Measurements from ENCODE around the gene IQSEC2. TPM values are rescaled to one million over a fixed set of nuclear protein-coding genes. Genes with fewer than 3 reads are reported as not detected.

The IQSEC2 gene
- total RNA-seq, 1 experiment from 2014 or later = 48.2 TPM

DNA sequence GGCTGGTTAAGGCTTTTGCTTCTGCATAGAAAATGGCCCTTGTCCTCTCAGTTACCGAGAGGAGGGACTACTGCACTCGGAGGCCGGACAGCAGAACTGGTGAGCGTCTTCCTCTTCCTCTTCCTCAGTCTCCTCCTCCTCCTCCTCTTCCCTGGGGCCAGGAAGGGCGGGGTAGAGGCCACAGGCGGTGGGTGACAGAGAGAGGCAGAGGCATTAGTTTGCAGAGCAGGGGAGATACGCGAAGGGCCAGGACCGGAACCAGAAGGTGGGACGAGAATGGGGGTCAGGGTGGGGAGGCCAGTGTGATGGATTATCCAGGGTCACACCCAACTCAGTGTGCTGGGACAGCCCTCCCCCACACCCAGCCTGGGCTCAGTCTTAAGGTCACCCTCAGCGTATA lies 14.5 kb downstream of the IQSEC2 start:
- Mint-ChIP-seq H3K4me1 (peaks cover 12% of the 10 kb centered on the region; the same call in 1 of the 2 replicates), H3K4me3 (no peak overlapping the region), H3K9me3 (no peaks in the 10 kb centered on the region), H3K36me3 (no peaks in the 10 kb centered on the region), H3K27me3 (ENCODE audit: low read depth) (no peaks in the 10 kb centered on the region), H3K27ac (no peak overlapping the region)
- ChIA-PET POLR2A (no interaction called here), CTCF (no interaction called here)
- DNase-seq (ENCODE audit: low spot score) (no peak), ATAC-seq (no peak)
- TF ChIP-seq GRHL2 (CRISPR knock-in tag; IDR thresholded peaks at IDR 0.05; ENCODE audit: insufficient replicate concordance, severe bottlenecking) (no peak), GTF2I (CRISPR knock-in tag; conservative IDR thresholded peaks at IDR 0.05) (no peak), TEAD1 (CRISPR knock-in tag; IDR thresholded peaks at IDR 0.05) (no peak), ELF4 (CRISPR knock-in tag; IDR thresholded peaks at IDR 0.05; ENCODE audit: low read depth) (no peak), SMAD4 (CRISPR knock-in tag; IDR thresholded peaks at IDR 0.05) (no peak), EMX1 (CRISPR knock-in tag; IDR thresholded peaks at IDR 0.05) (no peak), RORB (CRISPR knock-in tag; IDR thresholded peaks at IDR 0.05) (no peak)
- TF ChIP-seq, protein P1, sequence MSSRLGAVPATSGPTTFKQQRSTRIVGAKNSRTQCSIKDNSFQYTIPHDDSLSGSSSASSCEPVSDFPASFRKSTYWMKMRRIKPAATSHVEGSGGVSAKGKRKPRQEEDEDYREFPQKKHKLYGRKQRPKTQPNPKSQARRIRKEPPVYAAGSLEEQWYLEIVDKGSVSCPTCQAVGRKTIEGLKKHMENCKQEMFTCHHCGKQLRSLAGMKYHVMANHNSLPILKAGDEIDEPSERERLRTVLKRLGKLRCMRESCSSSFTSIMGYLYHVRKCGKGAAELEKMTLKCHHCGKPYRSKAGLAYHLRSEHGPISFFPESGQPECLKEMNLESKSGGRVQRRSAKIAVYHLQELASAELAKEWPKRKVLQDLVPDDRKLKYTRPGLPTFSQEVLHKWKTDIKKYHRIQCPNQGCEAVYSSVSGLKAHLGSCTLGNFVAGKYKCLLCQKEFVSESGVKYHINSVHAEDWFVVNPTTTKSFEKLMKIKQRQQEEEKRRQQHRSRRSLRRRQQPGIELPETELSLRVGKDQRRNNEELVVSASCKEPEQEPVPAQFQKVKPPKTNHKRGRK (CRISPR knock-in tag; IDR thresholded peaks at IDR 0.05; ENCODE audit: borderline replicate concordance) = no peak
- TF ChIP-seq, protein P2, sequence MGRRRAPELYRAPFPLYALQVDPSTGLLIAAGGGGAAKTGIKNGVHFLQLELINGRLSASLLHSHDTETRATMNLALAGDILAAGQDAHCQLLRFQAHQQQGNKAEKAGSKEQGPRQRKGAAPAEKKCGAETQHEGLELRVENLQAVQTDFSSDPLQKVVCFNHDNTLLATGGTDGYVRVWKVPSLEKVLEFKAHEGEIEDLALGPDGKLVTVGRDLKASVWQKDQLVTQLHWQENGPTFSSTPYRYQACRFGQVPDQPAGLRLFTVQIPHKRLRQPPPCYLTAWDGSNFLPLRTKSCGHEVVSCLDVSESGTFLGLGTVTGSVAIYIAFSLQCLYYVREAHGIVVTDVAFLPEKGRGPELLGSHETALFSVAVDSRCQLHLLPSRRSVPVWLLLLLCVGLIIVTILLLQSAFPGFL (CRISPR knock-in tag; IDR thresholded peaks at IDR 0.05; ENCODE audit: borderline replicate concordance) = no peak
- TF ChIP-seq, protein P3, sequence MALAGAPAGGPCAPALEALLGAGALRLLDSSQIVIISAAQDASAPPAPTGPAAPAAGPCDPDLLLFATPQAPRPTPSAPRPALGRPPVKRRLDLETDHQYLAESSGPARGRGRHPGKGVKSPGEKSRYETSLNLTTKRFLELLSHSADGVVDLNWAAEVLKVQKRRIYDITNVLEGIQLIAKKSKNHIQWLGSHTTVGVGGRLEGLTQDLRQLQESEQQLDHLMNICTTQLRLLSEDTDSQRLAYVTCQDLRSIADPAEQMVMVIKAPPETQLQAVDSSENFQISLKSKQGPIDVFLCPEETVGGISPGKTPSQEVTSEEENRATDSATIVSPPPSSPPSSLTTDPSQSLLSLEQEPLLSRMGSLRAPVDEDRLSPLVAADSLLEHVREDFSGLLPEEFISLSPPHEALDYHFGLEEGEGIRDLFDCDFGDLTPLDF (CRISPR knock-in tag; IDR thresholded peaks at IDR 0.05) = no peak
- TF ChIP-seq, protein P4, sequence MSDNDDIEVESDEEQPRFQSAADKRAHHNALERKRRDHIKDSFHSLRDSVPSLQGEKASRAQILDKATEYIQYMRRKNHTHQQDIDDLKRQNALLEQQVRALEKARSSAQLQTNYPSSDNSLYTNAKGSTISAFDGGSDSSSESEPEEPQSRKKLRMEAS (CRISPR knock-in tag; IDR thresholded peaks at IDR 0.05) = no peak

DNA sequence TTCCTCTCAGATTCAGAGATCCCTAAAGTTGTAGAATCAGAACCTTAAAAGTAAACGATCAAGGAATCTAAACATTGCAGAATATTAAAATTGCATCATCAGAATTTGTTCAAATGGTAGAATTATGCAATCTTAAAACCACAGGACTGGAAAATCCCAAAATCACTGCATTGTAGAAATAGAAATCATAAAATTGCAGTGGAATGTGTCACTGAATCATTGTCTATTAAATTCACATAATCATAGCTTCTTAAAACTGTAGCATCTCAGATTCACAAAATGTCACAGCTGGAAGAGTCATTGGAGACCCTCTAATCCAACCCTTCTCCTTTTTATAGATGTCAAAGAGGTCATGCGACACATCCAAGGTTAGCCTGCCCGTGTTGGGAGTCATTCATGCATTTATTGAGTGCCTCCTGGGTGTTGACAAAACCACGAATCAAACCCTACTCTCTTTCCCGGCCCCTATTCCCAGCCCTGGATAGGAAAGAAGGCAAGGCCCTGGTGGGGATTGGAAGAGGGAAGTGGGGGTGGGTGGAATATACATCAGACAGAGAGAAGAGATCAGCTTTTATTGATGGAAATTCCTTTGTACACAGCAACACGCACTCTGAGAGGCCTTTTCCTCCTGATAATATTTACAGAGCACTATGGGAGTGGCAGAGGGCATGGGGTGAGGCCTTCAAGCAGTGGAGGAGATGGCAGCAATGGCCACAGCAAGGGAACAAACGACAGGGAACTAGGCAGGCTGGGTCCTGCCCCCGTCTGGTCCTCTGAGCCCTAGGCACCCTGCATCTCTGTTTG lies 15.4 kb downstream of the IQSEC2 start:
- Mint-ChIP-seq H3K36me3 (no peaks in the 10 kb centered on the region), H3K4me1 (peaks cover 12% of the 10 kb centered on the region; the same call in 1 of the 2 replicates), H3K4me3 (no peak overlapping the region), H3K27me3 (ENCODE audit: low read depth) (no peaks in the 10 kb centered on the region), H3K9me3 (no peaks in the 10 kb centered on the region), H3K27ac (no peak overlapping the region)
- ATAC-seq (no peak), DNase-seq (ENCODE audit: low spot score) (no peak)
- POLR2A ChIA-PET = no interaction called here
- CTCF ChIA-PET = no interaction called here
- TF ChIP-seq ZBTB21 (CRISPR knock-in tag; IDR thresholded peaks at IDR 0.05; ENCODE audit: borderline replicate concordance) (no peak), ZNF416 (CRISPR knock-in tag; IDR thresholded peaks at IDR 0.05) (no peak), FOXK1 (CRISPR knock-in tag; IDR thresholded peaks at IDR 0.05) (no peak), PRRX2 (CRISPR knock-in tag; IDR thresholded peaks at IDR 0.05) (no peak), NFYB (CRISPR knock-in tag; conservative IDR thresholded peaks at IDR 0.05; ENCODE audit: low read depth) (no peak), ZNF423 (CRISPR knock-in tag; IDR thresholded peaks at IDR 0.05) (no peak), JAZF1 (CRISPR knock-in tag; IDR thresholded peaks at IDR 0.05) (no peak), FOXJ3 (CRISPR knock-in tag; IDR thresholded peaks at IDR 0.05; ENCODE audit: borderline replicate concordance) (no peak), OVOL2 (CRISPR knock-in tag; IDR thresholded peaks at IDR 0.05; ENCODE audit: borderline replicate concordance) (no peak), ZNF232 (CRISPR knock-in tag; IDR thresholded peaks at IDR 0.05) (no peak)
- TF ChIP-seq, protein P1 (CRISPR knock-in tag; IDR thresholded peaks at IDR 0.05; ENCODE audit: borderline replicate concordance) = no peak
- TF ChIP-seq, protein P5, sequence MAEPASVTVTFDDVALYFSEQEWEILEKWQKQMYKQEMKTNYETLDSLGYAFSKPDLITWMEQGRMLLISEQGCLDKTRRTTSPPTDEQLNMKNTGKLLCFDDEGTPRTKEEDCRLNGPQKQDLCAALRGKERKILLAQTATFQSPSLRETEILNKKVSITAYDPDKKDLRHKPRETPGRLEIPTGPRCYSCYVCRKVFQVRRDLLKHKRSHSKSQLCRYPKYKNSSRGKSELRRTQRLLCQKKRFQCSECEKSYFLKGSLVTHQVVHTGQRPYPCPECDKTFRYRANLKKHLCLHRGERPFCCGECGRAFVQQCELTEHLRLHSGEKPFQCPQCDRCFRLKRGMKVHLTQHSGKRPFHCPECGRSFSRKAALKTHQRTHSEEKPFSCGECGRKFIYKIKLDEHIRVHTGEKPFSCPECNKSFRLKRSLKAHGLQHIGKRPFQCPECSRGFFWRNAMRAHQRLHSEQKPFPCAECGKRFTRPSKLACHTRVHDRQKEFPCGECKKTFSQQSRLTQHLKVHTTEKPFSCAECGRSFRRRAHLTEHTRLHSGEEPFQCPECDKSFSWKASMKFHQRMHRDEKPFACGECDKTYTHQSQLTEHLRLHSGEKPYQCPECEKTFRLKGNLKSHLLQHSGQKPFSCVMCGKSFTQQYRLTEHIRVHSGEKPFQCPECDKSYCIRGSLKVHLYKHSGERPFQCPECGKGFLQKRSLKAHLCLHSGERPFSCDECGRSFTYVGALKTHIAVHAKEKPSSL (CRISPR knock-in tag; conservative IDR thresholded peaks at IDR 0.05) = no peak
- TF ChIP-seq, protein P6, sequence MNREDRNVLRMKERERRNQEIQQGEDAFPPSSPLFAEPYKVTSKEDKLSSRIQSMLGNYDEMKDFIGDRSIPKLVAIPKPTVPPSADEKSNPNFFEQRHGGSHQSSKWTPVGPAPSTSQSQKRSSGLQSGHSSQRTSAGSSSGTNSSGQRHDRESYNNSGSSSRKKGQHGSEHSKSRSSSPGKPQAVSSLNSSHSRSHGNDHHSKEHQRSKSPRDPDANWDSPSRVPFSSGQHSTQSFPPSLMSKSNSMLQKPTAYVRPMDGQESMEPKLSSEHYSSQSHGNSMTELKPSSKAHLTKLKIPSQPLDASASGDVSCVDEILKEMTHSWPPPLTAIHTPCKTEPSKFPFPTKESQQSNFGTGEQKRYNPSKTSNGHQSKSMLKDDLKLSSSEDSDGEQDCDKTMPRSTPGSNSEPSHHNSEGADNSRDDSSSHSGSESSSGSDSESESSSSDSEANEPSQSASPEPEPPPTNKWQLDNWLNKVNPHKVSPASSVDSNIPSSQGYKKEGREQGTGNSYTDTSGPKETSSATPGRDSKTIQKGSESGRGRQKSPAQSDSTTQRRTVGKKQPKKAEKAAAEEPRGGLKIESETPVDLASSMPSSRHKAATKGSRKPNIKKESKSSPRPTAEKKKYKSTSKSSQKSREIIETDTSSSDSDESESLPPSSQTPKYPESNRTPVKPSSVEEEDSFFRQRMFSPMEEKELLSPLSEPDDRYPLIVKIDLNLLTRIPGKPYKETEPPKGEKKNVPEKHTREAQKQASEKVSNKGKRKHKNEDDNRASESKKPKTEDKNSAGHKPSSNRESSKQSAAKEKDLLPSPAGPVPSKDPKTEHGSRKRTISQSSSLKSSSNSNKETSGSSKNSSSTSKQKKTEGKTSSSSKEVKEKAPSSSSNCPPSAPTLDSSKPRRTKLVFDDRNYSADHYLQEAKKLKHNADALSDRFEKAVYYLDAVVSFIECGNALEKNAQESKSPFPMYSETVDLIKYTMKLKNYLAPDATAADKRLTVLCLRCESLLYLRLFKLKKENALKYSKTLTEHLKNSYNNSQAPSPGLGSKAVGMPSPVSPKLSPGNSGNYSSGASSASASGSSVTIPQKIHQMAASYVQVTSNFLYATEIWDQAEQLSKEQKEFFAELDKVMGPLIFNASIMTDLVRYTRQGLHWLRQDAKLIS (CRISPR knock-in tag; IDR thresholded peaks at IDR 0.05; ENCODE audit: borderline replicate concordance) = no peak
